Forelimb muscle (tissue), 1 donor: Measurements from ENCODE around the gene MMP11. TPM values are rescaled to one million over a fixed set of nuclear protein-coding genes. Genes with fewer than 3 reads are reported as not detected.

ENCODE experiments used
- DNase-seq: peaks from one replicate; pipeline ENCODE4 v3.0.0-alpha.2; 2013; ENCODE audit warnings: low read depth
- polyA plus RNA-seq: library from polyadenylated mRNA; unstranded; fragments of 120-200 nt; gene quantifications from one replicate; pipeline ENCODE4 v1.2.1, GENCODE V29; 2013; ENCODE audit not compliant: insufficient read length

The MMP11 gene
- polyA plus RNA-seq, 1 donor: 9.1 TPM

DNA sequence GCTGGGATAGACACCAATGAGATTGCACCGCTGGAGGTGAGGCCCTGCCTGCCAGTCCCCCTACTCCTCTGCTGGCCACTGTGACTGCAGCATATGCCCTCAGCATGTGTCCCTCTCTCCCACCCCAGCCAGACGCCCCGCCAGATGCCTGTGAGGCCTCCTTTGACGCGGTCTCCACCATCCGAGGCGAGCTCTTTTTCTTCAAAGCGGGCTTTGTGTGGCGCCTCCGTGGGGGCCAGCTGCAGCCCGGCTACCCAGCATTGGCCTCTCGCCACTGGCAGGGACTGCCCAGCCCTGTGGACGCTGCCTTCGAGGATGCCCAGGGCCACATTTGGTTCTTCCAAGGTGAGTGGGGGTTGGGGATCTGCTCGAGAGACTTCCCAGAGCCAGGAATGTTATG lies 8.4 kb downstream of the MMP11 start:
- no peak for DNase-seq

DNA sequence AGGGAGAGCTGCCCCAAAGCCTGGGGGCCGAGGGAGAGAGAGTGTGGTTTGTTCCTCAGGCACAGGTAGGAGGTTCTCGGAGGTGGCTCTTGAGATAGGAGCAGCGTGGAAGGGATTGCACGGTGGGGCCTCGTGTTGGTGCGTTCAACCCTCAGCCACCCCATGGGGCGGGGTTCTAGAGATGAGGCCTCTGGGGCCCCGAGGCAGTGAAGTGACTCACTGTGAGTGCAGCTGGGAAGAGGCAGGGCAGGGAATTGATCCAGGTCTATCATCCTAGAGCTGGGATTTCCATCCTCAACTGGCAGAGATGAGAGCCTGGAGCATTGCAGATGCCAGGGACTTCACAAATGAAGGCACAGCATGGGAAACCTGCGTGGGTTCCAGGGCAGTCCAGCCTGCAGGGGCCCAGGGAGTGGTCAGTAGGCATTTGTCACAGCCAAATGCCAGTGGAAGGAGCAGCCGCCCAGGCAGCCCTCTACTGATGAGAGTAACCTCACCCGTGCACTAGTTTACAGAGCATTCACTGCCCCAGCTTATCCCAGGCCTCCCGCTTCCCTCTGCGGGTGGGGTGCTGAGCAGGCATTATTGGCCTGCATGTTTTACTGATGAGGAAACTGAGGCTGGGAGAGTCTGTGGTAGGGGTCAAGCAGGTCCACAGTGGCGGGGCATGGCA lies 9.0 kb downstream of the MMP11 start:
- DNase-seq: no peak

DNA sequence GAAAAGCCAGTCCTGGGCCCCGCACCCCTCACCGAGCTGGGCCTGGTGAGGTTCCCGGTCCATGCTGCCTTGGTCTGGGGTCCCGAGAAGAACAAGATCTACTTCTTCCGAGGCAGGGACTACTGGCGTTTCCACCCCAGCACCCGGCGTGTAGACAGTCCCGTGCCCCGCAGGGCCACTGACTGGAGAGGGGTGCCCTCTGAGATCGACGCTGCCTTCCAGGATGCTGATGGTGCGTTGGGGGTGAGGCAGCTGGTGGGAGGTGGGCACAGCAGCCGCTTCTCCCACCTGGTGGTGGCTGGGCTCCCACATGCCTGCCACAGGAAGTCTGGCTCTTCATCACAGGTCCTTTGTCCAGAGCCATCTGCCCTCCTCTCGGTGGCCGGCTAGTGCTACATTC lies 9.6 kb downstream of the MMP11 start:
- DNase-seq: no peak

DNA sequence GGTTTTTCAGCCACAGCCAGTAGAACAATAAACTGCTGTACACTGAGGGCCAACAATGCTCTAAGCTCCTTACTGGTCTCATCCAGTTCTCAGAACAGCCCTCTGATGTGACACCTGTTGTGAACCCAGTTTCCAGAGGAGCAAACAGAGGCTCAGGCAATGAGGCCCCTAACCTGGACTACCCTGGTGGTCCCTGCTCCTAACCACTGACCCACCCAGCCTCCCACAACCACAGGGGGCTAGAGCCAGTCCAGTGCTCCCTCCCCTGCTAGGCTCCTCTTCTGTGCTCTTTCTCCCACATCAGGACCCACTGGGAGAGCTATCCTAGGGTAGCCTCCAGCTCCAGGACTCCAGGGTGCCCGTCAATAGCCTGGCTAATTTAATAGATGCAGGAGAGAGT lies 10.1 kb downstream of the MMP11 start:
- DNase-seq: no peak

DNA sequence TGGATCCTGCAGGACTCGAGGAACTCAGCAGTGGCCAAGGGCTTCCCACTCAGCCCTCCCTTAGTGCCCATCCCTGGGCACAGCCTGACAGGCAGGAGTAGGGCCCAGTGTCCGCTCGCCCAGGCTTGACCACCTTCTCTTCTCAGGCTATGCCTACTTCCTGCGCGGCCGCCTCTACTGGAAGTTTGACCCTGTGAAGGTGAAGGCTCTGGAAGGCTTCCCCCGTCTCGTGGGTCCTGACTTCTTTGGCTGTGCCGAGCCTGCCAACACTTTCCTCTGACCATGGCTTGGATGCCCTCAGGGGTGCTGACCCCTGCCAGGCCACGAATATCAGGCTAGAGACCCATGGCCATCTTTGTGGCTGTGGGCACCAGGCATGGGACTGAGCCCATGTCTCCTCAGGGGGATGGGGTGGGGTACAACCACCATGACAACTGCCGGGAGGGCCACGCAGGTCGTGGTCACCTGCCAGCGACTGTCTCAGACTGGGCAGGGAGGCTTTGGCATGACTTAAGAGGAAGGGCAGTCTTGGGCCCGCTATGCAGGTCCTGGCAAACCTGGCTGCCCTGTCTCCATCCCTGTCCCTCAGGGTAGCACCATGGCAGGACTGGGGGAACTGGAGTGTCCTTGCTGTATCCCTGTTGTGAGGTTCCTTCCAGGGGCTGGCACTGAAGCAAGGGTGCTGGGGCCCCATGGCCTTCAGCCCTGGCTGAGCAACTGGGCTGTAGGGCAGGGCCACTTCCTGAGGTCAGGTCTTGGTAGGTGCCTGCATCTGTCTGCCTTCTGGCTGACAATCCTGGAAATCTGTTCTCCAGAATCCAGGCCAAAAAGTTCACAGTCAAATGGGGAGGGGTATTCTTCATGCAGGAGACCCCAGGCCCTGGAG lies 10.9 kb downstream of the MMP11 start:
- DNase-seq: no peak

DNA sequence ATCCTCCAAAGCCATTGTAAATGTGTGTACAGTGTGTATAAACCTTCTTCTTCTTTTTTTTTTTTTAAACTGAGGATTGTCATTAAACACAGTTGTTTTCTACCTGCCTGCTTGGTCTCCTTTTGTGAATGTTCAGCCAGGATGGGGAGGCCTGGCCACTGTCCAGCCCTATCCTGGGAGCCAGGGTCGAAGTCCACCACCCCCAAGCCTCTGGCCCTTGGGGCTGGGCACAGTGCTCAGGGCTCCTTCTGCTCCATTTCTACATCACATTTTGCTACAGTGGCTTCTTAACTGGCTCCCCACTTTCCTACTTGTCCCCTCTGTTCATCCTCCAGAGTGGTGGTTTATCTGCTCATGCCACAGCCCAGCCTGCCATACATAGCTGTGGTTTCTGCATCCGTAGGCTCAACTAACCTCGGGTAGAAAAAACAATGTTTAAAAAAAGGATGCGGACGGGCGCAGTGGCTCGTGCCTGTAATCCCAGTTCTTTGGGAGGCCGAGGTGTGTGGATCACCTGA lies 11.6 kb downstream of the MMP11 start:
- no peak for DNase-seq

DNA sequence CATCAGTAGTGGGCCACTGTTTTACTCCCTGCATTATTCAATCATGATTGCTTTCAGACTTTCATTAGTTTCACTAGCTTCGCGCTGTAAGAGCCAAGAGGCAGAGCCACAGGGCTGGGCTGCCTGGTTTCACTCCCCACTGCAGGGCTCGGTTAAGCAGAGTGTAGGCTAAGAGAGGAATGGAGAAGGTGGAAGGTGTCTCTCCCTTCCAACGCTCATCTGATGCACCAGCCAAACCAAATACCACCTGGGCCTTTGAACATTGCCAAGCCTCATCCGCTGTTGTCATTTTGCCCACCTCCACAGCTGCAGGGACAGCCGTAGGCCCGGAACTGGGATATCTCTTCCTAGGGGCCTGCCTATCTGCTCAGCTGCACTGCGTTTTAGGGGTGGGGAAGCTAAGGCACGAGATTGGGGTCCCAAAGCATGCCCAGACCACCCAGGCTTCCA lies 13.6 kb downstream of the MMP11 start:
- no peak for DNase-seq

DNA sequence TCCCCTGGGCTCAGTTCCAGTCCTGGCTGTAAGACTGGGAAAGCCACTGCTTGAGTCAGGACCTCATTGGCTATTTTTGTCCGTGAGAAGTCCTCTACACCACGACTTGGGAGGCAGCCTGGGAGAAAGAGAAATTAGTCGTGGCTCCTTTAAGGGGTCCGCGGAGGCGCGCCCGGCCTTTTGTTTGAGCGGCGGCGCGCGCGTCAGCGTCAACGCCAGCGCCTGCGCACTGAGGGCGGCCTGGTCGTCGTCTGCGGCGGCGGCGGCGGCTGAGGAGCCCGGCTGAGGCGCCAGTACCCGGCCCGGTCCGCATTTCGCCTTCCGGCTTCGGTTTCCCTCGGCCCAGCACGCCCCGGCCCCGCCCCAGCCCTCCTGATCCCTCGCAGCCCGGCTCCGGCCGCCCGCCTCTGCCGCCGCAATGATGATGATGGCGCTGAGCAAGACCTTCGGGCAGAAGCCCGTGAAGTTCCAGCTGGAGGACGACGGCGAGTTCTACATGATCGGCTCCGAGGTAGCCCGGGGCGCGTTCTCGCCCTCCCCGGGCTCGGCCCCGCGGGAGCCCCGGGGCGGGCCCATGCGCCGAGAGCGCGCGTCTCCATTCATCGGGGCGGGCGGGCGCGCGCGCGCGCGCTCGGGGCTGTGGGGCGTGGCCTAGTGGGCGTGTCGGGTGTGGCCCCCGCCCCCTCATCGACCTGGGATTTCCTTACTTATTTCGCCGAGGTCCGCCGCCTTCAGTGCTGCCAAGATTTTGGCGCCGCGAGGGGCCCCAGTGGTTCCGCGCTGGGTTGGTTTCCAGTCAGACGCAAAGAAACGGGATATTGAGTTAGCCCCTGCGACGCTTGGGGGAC lies 14.3 kb downstream of the MMP11 start, which contains the start of gene SMARCB1:
Gene SMARCB1 (plus strand): TSS at position 215 of the 848 bp plus-strand sequence. CDS start 204 bp downstream, at position 419.
- peak; percentile 83 for DNase-seq

DNA sequence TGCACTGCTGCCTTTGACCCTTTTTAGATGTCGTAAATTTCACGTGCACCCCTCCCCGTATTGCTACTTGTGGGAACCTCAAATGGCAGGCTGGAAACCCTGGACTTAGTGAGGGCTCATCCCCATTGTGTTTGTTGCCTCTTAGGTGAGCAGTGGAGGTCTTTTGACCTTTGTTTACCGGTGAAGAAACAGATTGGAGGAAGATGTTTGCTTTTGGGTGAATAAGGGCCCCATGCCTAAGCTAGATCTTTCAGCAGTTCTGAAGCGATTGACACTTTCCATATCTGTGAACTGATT lies 14.9 kb downstream of the MMP11 start:
- DNase-seq: no peak

DNA sequence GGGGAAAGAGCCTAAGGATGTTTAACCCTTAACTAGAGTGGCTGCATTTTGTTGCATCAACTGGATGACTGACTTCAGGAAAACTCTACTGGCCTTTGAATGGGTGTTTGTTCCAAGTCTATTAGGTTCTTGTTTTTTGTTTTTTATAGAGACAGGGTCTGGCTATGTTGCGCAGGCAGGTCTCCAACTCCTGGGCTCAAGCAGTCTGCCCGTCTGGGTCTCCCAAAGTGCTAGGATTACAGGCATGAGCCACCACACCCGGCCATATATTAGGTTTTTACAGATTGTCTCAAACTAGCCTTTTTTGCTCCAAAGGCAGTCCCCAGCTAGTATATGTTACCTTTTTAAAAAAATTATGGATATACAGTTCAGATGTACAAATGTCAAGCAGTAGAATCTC lies 15.3 kb downstream of the MMP11 start:
- no peak for DNase-seq

DNA sequence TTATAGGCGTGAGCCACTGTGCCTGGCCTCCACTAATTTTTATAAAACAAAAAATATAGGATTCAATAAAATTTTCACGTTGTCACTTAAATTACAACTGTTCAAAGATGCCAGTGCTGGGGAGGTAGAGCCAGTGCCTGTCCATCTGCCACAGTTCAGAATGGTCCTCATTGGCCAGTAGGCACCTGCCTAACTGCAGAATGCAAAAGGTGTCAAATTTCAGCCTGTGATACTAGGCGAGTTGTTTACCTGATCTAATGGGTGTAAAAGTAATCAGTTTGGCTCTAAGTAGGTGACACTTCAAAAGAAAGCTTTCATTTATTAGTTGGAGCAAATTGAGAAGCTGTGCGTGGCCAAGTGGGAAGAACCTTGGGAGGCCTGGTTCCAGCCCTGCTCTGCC lies 16.5 kb downstream of the MMP11 start:
- DNase-seq: no peak

DNA sequence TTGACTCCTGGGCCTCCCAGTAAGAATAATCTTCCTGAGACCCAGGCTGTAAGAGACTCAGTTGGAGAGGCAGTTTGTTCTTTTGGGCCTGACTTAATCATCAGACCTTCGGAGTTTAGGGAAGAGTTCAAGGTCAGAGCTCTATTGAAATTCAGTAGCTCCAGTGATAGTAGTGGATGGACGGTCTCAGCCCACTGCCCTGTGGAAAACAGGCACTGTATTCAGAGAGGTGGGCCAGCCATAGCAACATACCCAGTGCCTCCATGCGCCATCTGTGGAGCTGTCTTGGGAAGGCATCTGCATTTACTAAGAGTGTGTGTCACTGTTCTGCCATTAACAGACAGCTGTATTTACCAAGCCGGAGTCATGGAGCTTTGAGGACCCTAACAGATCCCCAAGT lies 17.0 kb downstream of the MMP11 start:
- no peak for DNase-seq

DNA sequence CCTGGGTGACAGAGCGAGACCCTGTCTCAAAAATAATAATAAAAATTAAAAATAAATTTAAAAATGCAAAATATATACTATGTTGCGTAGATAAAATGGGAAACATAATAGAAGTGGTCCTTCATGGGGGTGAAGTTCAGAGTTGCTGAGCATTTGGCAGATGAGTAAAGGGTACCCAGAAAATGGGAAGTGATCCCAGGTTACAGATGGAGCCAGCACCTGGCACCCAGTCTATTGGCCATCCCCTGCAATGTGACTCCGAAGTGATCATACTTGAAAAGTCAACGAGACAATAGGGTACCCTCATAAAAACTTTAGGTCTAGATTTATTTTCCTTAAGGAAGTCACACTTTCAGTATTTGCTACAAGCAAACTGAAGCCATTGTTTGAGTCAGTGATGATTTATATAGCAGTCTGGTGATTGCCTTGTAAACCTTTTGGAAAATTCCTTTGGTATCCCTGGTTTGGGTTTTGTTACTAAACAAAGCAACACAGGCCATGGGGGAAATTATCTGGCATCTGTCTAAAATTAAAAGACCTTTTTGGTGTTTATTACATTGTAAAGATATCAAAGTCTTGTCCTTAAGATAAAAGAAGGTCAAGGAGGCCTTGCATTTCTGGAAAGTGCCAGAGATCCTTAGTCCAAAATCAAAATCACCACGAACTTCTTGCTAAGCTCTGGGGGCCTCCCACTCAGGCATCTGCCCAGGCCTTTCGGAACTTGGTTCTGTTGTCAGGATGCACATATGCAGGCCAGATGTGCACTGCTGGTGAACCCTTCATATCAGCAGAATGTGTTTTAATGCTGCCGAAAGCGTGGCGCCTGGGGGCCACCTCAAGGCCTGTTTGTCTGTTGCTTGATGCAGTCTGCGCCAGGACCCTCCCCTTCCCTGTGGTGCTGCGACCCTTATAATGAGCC lies 18.4 kb downstream of the MMP11 start:
- no peak for DNase-seq

DNA sequence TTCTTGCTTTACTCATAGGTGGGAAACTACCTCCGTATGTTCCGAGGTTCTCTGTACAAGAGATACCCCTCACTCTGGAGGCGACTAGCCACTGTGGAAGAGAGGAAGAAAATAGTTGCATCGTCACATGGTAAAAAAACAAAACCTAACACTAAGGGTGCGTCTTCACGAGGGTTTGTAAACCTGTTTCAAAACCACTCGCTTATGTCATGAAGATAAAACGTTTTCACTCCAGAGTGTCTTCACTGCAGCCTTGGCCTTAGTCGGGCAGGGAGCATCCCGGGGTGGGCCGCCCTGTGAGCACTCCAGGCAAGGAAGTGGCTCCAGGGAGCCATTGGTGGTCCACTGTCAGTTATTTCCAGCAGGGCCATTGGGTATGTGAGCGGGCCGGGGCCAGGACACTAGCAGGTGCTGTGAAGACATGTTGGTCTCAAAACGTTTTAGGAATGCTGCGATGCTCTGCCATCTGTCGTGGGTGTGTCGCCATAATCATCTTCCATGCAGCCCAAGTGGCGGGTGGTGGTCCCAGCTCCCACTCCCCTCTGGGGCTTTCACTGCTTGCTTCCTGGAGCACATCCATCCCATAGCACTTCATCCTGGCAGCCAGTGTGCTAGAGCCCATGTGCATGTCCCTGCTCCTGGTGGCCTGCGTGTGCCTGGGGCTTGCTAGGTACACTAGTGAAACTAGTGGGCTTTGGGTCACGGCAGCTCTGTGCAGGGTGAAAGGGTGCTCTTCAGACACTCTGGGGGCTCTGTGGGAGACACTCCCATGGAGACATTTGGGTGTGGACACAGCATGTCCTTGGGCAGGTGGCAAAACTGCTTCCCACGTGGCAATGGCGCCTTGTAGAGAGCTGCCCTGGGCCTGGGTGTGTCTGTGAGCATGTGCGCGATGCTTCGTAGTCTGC lies 19.3 kb downstream of the MMP11 start:
- no peak for DNase-seq

DNA sequence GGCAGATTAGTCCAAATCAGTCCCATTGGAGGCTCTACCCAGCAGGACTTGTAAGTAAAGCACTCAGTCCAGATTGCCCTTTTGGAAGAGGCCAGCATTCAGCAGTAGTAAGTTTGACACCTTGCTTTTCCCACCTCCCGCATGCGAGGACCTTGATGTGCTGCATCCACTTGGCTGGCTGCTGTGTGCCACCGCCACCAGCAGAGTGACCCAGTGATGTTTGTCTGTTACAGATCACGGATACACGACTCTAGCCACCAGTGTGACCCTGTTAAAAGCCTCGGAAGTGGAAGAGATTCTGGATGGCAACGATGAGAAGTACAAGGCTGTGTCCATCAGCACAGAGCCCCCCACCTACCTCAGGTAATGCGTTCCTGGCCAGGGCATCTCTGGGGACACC lies 20.7 kb downstream of the MMP11 start:
- DNase-seq: no peak

DNA sequence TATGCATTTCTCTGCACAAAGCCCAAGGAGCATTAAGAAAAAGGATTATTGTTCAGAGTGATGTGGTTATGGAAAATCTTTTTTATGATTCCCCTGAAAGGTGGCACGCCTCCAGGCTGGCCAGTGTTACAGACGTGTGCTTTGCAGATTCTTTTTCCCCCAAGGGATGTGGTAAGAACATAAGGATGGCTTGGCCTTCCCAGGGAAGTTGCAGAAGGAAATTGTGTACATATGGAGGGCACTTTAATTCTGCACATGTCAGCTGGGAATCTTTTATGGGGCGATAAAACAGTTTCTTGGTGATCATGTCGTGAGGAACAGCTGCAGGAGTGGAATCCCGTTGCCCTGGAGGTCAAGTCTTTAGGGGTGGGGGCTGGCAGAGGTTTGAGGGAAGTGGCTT lies 23.8 kb downstream of the MMP11 start:
- no peak for DNase-seq

DNA sequence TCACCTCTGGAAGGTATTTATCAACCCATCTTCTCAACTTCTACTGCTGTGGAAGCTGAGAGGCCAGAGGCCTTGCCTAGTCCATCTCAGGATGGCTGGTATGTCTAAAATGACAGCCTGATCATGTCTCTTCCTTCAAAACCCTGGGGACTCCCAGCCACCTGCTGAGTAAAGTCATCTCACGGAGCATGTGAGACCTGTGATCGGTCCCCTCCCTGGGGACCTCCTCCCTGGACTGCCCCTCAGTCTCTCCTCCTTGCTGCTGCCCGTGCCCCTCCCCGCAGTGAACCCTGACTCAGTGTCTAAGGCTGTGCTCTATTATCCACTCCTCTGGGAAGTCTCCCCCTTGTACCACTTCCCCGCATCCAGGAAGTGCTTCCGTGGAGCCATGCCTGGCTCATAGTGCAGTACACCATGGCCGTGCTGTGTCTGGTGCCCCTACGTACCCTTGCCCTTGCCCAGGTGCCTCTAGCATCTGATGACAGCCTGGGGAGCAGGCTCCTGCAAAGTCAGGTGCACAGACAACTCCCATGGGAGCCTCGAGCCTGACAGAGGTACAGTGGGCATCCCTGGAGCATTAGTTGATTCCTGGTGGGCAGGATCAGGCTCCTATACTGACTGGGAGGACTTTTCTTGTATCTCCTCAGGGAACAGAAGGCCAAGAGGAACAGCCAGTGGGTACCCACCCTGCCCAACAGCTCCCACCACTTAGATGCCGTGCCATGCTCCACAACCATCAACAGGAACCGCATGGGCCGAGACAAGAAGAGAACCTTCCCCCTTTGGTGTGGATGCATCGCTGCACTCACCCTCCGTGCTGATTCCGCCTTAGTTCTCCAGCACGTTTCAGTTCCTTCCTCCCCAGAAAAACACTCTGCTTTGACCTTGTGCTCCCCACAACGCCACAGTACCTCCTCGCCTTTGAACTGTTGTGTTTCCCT lies 27.9 kb downstream of the MMP11 start:
- DNase-seq: no peak

DNA sequence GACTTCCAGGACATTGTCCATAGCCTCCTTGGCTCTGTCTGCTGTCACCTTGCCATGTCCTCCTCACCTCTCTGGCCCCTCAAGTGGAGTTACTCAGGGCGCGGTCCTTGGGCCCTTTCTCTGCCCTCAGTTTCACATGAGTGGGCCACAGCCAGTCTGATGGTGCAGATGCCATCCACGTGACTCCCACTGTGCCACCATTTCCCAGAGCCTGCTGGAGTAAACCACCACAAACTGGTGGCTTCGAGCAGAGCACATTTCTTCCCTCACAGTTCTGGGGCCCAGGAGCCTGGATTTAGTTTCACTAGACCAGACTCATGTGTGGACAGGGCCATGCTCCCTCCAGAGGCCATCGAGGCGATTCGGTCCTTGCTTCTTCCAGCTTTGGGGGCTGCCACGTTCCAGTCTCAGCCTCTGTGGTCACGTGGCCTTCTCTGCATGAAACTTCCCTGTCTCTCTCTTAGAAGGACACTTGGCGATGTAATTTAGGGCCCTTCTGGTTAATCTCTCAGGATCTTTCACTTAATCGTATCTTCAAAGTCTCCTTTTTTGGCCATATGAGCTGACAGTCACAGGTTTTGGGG lies 28.7 kb downstream of the MMP11 start:
- no peak for DNase-seq
